ENCODE results near the gene CFAP210.
"Not testable (repeated sequence)": the region's sequence is repeated elsewhere in the genome, so short reads cannot be mapped to it uniquely, and the experiment has no call there.

Gene CFAP210

DNA sequence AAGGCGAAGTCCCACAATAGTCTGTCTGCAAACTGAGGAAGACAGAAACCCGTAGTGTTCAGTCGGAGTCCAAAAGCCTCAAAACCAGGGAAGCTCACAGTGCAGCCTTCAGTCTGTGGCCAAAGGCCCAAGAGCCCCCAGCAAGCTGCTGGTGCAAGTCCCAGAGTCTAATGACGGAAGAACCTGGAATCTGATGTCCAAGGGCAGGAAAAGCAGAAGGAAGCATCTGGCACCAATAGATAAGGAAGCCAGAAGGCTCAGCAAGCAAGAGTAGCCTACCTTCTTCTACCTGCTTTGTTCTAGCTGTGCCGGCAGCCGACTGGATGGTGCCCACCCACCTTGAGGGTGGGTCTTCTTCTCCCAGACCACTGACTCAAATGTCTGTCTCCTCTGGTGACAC, 21.8 kb downstream of the CFAP210 start:
- DNase-seq, result no peak

DNA sequence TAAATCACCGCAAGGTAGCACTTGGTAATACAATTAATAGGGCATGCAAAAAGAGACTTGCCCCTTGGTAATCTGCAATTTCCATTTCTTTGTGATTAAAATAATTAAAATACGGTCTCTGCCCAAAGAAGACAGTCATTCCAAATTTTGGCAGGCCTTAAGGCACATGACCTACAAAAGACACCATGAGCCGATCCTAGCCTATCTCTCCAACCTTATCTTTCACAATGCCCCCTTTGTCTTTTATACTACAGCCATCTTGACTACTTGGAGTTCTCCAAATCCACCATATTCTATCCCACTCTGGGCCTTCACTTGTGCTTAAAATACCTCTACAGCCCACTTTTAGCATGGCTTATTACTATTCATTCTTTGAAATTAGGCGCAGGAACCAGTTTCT, 23.3 kb downstream of the CFAP210 start:
- DNase-seq, result no peak

DNA sequence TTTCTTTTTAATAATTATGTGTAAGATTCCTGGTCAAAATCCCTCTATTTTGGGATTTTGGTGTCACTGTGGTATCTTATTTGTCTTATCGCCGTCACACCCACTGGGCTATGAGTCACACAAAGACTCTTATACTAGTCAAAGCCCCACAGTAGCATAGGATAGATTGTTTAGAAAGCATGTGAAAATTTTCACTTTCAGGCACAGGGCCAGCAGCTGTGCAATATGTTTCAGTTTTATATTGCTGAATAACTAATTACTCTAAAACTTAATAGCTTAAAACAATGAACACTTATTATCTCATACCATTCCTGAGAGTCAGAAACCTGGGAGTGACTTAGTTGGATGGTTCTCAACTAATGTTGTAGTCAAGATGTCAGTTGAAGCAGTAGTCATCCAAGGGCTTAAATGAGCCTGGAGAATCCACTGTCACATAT, 24.0 kb downstream of the CFAP210 start:
- DNase-seq, result peak; percentile 15

DNA sequence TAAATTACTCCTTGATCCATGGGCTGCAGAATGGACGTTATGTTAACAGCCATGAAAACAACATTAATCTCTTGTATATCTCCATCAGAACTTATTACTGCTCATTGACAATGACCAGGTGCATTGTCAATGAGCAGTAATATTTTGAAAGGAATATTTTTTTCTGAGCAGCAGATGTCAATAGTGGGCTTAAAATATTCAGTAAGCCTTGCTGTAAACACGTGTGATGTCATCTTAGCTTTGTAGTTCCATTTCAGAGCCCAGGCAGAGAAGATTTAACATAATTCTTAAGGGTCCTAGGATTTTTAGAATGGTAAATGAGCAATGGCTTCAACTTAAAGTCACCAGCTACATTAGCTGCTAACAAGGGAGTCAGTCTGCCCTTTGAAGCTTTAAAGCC, 26.6 kb downstream of the CFAP210 start:
- no peak for DNase-seq

DNA sequence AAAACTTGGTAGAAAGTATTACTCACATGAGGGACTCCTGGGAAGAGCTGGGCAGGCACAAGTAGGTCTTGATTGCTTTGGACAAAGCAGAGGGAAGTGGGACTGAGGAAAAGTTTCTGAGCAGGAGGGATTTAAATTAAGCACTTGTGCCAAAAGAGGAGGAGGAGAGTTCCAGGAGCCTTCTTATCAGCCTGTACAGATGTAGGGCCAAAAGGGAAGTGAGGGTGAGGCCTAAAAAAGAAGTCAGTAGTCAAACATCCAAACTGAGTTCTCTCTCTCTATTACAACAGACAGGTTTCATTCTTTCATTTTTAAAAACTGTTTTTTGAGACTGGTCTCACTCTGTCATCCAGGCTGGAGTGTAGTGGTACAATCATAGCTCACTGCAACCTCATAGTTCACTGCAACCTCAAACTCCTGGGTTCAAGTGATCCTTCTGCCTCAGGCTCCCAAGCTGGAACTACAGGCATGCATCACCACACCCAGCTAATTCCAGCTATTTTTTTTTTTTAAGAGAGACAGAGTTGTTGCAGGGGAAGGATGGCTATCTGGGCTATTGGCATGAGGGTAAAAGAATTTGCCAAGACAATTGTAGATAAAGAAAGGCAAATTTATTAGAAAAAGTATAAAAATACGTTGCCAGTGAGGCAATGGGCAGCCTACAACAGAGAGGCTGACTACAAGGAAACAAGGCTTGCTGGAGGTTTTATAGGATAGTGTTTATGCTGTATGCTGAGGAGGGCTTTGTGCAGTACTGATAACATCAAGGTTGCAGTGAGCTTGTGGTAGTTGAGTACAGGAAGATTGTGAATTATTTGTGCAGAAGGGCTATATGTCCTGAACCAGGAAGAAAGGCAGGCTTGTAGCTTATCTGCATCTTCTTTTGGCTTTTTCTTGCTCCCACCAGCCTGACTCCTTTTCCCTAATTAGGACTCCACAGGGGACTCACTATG, 29.0 kb downstream of the CFAP210 start:
- DNase-seq, result no peak

DNA sequence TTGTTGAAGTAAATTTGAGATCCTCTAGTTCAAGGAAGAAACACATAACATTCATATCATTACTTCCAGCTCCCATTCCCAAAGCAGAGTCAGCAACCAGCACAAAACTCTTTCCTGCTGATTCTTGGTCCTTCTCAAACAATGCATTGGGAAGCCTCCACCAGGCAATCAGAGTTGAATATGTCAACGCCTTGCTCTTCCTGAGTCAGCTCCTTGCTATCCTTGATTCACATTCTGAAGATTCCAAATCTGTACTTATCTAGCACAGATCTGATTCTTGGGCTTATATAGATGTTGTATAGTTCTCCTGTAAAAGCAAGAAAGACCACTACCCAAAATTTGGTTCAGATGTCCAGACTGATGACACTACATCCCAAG, 29.6 kb downstream of the CFAP210 start:
- no peak for DNase-seq

DNA sequence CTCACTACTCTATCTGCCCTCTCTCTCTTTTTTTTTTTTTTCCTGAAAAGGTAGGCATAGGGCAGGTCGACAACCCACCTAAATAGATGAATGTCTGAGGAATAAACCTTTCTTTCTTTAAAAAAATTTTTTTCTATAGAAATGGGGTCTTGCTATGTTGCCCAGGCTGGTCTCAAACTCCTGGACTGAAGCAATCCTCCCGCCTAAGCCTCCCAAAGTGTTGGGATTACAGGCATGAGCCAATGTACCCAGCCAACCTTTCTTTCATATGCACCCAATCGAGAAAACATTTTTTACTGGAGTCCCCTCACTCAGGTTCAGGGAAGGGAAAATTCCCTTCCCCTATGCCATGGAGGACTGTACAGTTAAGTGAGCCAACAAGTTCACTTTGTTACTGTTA, 31.0 kb downstream of the CFAP210 start:
- DNase-seq, result no peak

DNA sequence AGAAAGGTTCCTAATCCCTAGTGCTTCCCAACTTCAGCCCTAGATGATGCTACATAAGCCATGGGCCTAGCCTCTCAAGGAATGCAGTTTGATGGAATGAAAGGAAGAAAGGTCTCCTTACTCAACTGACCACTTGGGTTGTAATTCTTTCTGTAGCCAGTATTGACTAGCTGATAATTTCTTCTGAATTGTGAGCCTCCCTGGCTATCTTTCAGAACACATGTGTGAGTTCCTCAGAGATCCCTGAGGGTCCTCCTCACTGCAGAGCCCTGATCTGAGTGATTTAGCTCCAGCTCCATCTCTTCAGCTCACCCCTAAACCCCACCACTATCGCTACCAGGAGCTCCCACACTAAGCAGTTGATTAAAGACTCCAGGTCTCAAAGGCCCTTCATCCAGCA, 31.5 kb downstream of the CFAP210 start:
- DNase-seq, result no peak

DNA sequence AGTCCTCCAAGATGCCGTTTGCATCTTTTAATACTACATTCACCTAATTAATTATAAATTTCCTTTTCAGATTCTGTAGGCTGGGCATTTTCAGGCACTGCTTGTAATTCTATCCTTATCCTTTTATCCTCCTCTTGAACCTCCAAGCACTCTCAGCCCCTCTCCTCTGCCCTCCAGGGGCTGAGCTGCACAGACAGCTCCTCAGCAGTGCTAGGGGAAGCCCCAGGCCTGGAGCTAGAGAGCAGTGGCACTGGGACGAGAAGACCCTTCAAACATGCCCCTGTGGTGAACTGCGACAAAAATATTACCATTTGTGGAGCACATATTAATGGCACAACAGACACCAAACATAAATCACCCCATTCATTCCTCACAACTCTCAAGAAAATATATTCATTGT, 32.9 kb downstream of the CFAP210 start:
- no peak for DNase-seq

DNA sequence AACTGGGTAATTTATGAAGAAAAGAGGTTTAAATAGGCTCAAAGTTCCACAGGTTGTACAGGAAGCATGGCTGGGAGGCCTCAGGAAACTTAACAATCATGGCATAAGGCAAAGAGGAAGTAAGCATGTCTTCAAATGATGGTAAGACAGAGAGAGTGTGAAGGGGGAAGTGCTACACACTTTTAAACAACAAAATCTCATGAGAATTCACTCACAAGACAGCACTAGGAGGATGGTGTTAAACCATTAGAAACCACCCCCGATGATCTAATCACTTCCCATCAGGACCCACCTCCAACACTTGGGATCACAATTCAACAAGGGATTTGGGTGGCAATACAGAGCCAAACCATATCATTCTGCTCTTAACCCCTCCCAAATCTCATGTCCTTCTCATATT, 34.9 kb downstream of the CFAP210 start:
- DNase-seq, result no peak

DNA sequence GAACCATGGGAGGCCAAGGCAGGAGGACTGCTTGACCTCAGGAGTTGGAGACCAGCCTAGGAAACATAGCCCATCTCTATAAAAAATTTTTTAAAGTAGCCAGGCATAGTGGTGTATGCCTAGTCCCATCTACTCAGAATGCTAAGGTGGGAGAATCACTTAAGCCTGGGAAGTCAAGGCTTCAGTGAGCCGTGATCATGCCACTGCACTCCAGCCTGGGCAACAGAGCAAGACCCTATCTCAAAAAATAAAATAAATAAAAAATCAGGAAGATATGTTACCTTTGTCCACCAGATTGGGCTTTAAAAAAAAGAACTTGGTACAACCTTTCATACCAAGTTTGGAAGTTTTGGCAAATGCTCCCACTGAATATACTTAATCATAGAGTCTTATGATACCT, 35.3 kb downstream of the CFAP210 start:
- no peak for DNase-seq

DNA sequence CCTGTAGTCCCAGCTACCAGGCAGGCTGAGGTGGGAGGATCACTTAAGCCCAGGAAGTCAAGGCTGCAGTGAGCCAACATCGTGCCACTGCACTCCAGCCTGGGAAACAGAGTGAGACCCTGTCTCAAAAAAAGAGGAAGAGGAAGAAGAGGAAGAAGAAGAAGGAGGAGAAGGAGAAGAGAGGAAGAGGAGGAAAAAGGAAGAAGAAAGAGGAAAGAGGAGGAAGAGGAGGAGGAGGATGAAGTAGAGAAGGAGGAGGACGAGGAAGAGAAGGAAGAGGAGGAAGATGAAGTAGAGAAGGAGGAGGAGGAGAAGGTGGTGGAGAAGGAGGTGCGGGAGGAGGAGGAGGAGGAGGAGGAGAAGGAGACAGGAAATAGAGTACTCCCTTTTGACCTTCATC, 38.0 kb downstream of the CFAP210 start:
- no peak for DNase-seq

DNA sequence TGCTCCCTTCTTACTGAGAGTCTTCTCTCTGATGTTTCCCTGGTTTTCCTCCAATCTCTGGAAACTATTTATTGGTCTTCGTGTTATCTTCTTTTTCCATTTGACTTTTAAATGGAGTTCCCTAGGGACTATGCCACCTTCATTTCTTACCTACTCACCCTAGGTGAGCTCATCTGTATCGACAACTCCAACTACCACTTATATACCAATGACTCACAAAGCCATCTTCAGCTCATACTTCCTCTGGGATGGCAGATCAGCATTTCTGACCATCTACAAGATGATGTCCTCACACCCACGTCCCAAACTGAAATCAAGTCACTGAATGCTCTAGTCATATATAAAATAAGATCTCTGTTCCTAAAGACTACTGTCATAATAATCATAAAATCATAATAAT, 40.6 kb downstream of the CFAP210 start:
- no peak for DNase-seq

DNA sequence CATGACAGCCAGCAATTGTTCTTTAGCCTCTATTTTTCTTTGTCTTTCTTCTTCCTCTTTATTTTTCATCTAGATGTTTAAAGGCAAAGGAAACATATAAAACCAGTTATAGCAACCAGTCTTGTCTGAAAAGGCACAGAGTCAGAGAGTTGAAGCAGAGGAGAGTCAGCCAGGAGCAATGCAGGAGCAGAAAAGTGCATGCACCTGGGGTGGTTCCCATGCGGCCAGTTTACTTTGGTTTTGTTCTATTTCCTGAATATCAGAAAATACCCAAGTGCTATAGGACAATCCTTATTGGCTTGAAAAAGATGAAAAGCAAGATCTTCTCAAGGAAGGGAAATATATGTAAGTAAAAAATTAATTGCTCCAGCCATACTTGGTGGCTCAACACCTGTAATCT, 44.9 kb downstream of the CFAP210 start:
- DNase-seq, result no peak

DNA sequence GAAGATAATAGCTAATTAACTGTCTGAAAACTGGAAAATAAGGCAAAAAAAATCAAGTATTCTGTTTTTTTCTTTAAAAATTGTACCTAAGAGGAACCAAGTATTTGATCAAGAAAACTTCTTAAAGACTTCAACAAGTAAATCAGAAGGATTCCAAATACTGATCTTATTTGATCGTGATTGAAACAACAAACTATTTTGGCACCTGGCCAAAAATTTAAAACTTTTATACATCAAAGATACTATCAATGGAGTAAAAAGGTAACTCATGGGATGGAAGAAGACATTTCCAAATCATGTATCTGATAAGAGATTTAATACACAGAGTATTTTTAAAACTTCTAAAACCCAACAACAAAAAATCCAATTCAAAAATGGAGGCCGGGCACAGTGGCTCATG, 46.7 kb downstream of the CFAP210 start:
- no peak for DNase-seq

DNA sequence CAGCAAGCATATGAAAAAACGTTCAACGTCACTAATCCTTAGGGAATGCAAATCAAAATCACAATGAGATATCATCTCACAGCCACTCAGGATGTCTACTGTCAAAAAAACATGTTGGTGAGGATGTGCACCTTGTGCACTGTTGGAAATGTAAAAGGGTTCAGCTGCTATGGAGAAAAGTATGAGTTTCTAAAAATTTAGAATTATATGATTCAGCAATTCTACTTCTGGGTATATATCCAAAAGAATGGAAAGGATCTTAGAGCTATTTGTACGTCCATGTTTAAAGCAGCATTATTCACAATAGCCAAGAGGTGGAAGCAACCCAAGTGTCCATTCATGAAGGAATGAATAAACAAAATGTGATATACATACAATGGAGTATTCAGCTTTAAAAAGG, 50.0 kb downstream of the CFAP210 start:
- DNase-seq, result no peak

DNA sequence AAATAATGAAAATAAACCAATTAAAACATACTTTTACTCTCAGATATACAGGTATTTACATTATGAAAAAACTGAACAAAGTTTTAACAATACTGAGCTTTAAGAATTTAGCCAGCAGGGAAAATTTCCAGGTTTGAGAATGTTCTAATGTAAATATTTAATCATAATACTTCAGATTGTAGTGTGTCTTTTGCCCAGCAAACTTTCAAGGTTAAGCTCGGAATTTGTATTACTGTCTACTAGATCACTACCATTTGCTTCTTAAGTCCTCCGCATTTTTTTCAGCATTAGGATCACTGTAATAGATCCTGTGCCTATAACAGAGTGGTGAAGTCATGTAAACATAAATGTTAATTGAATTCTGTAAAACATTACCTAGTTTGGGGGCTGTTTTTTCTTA, 52.7 kb downstream of the CFAP210 start:
- no peak for DNase-seq

DNA sequence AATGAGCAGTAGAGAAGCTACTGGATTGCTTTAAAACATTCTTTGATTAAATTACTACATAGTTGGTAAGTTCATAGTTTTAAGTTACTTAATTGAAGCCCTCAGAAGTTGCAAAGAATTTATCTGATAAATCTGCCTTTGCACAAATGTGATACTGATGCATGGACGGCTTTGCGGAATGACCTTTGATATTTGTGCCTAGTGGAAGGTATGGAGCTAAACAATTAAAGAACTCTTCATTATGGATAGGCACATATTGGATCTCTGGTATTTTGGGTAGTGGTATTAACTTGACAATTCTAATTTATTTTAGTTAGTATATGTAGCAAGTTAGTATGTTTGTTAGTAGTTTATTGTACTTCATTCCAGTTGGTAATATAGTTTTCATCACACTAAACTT, 54.1 kb downstream of the CFAP210 start:
- no peak for DNase-seq

DNA sequence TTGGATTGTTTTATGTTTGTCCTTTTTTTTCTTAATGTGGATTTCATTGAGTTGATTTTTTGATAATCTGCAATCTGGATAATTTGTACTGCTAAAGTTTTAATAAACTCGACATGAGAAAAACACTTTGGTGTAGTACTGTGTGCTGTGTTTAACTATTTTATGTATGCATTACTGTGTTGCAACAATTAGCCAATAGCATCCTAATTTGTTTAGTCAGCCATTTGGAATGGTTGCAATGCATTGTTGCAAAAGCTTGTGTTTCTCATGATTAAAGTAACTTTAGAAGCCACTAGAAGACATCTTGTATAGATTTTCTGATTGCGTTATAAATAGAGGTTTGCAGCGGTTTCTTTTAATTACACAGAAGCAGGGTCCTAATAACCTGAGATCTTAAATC, 56.6 kb downstream of the CFAP210 start:
- no peak for DNase-seq

DNA sequence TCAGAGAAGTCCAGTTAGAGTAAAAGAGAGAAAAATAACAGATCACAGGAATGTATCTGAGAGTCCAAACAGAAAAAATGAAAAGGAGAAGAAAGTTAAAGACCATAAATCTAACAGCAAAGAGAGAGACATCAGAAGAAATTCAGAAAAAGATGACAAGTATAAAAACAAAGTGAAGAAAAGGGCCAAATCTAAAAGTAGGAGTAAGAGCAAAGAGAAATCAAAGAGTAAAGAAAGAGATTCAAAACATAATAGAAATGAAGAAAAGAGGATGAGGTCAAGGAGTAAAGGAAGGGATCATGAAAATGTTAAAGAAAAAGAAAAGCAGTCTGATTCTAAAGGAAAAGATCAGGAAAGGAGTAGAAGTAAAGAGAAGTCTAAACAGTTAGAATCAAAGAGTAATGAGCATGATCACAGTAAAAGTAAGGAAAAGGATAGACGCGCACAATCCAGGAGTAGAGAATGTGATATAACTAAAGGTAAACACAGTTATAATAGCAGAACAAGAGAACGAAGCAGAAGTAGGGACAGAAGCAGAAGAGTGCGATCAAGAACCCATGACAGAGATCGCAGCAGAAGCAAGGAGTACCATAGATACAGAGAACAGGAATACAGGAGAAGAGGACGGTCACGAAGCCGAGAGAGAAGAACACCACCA, 57.6 kb downstream of the CFAP210 start:
- DNase-seq, result no peak

DNA sequence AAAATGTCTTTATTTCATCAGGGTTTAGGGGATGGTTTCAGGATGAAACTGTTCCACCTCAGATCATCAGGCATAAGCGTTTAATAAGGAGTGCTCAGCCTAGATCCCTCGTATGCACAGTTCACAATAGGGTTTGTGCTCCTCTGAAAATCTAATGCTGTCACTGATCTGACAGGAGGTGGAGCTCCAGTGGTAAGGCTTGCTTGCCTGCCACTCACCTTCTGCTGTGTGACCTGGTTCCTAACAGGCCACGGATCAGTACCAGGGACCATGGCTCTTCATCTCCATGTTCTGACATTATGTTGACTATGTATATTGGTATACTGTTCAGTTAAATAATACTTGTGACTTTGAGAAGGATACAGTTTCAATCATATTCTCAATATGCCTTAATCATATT, 68.4 kb downstream of the CFAP210 start:
- DNase-seq, result no peak

DNA sequence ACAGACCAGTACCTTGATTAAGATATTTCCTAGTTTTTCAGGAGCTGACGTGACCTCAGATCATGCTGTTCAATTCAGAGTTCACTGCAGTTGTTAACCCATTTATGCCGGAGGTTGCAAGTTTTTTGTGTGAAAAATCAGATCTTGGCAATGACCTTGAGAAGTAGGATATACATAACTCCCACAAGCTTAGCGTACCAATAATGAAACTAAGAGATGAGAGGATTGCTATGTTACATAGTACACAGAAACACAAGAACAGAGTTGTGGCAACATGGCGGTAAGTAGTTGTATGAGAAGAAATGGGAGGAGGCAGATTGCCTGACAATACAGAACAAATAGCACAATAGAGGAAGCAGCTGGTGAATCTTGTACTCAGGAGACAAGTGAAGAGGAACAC, 71.0 kb downstream of the CFAP210 start:
- peak; percentile 35 for DNase-seq

DNA sequence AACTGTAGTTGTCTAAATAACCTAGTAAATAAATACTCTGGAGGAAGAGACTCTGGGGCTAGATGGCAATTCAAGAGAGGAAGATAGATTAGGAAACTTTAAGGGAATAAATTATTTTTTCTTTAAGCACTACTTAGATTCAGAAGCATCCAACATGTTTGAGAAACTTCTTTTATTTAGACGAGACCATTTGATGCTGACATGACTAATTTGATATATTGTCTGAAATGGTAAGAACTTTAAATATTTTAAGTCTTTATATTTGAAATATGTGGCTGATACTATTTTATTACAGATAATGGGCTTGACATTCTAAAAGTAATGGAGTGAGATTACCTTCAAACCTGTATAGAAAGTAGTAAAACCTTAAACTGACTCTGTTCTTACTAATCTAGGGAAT, 73.7 kb downstream of the CFAP210 start:
- no peak for DNase-seq

DNA sequence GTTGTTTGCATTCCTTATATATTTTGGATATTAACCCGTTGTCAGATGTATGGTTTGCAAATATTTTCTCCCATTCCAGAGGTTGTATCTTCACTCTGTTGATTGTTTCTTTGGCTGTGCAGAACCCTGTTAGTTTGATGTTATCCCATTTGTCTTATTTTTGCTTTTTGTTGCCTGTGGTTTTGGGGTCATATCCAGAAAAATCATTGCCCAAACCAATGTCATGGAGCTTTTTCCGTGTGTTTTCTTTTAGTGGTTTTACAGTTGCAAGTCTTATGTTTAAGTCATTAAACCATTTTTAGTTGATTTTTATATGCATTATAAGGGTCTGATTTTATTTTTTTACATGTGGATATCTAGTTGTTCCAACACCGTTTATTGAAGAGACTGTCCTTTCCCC, 74.3 kb downstream of the CFAP210 start:
- DNase-seq, result no peak

DNA sequence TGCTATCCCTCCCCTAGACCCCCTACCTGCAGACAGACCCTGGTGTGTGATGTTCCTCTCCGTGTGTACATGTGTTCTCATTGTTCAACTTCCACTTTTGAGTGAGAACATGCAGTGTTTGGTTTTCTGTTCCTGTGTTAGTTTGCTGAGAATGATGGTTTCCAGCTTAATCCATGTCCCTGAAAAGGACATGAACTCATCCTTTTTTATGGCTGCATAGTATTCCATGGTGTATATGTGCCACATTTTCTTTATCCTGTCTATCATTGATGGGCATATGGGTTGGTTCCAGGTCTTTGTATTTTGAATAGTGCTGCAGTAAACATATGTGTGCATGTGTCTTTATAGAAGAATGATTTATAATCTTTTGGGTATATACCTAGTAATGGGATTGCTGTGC, 78.2 kb downstream of the CFAP210 start:
- not testable (repeated sequence) for DNase-seq

Data from activated CD4-positive, alpha-beta T cell treated with anti-CD3 and anti-CD28 coated beads, Interleukin-2, Interleukin-6, amounts not matched to agents 100 ng/mL and 50 ng/mL, durations not matched to agents 16 hours and 8 hours (primary cell).